Measurements from ENCODE around the gene NRG2. TPM values are rescaled to one million over a fixed set of nuclear protein-coding genes. Genes with fewer than 3 reads are reported as not detected.

Gene NRG2
- total RNA-seq, 1 experiment from 2014 or later: 1.8 TPM

DNA sequence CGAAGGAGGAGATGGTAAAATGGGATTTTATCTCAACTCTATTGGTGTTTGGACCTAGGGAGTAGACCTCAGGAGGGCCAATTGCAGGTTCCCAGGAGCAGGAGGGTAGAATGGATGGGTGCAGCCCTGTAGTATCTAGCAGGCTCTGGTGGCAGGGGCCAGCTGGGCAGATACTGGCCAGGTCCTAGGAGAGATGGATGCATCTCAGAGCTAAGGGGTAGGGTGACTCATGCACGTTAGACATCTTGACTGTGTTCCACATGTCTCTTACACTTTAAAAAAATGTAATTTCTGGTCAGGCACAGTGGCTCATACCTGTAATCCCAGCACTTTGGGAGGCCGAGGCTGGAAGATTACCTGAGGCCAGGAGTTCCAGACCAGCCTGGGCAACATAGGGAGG lies 225.1 kb downstream of the NRG2 start:
- no peaks in the 10 kb centered on the region for H3K9me2 ChIP-seq (replicated peaks; ENCODE audit: low read length)
- H3K27ac ChIP-seq (ENCODE audit: low read length): no peak overlapping the region
- H3K4me3 ChIP-seq (ENCODE audit: low read length): no peak overlapping the region
- intact Hi-C loops (cut with micrococcal nuclease): no loop called here
- H3F3A ChIP-seq (ENCODE audit: low read length, unreplicated experiment): no peaks in the 10 kb centered on the region
- peaks cover 26% of the 10 kb centered on the region for H3K27me3 ChIP-seq (ENCODE audit: low read length)
- H3K9ac ChIP-seq (ENCODE audit: low read length): no peak overlapping the region
- no TSS peak for BruUV-seq (replicated peaks)
- TF ChIP-seq EZH2phosphoT487 (IDR thresholded peaks at IDR 0.05; ENCODE audit: borderline replicate concordance, low read length): no peak
- TF ChIP-seq EZH2 (IDR thresholded peaks at IDR 0.05; ENCODE audit: low read length, unreplicated experiment): no peak
- POLR2A ChIA-PET (ENCODE audit: unreplicated experiment): no interaction called here
- H3K79me2 ChIP-seq (ENCODE audit: low read length): no peaks in the 10 kb centered on the region
- H3K4me2 ChIP-seq (ENCODE audit: low read length): no peak overlapping the region
- CTCF ChIA-PET: no interaction called here
- H4K20me1 ChIP-seq (ENCODE audit: low read length): no peaks in the 10 kb centered on the region
- DNase-seq (no peak), ATAC-seq (no peak)
- H3K4me1 ChIP-seq (ENCODE audit: insufficient read depth, low read length): no peaks in the 10 kb centered on the region
- H3K9me3 ChIP-seq (ENCODE audit: low read length): no peaks in the 10 kb centered on the region
- no peaks in the 10 kb centered on the region for H3K36me3 ChIP-seq (ENCODE audit: low read depth, low read length)
- no peak overlapping the region for H2AFZ ChIP-seq (ENCODE audit: low read length)

DNA sequence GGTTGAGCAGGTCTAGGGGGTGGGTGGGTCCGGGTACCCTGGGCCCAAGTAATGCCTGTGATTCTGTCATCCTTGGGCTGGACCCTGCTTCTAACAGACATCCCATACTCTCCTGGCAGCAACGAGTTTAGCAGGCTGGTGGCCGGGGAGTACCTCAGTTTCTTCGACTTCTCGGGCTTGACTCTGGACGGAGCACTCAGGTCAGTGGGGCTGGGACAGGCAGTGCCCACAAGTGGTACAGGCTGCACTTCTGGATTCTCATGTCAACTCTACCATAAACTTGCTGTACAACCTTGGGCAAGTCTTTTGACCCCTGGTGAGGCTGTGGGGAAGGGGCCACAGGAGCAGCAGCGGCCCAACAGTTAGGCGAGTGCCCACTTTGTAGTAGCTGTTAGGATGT lies 225.7 kb downstream of the NRG2 start:
- Histone ChIP-seq H3K9ac (ENCODE audit: low read length) (no peak overlapping the region), H3K27ac (ENCODE audit: low read length) (no peak overlapping the region), H3K4me1 (ENCODE audit: insufficient read depth, low read length) (no peaks in the 10 kb centered on the region), H3K4me3 (ENCODE audit: low read length) (no peak overlapping the region), H3K9me2 (replicated peaks; ENCODE audit: low read length) (no peaks in the 10 kb centered on the region), H3K27me3 (ENCODE audit: low read length) (peaks cover 29% of the 10 kb centered on the region), H3F3A (ENCODE audit: low read length, unreplicated experiment) (no peaks in the 10 kb centered on the region), H3K4me2 (ENCODE audit: low read length) (no peak overlapping the region), H3K79me2 (ENCODE audit: low read length) (no peaks in the 10 kb centered on the region), H3K36me3 (ENCODE audit: low read depth, low read length) (no peaks in the 10 kb centered on the region), H2AFZ (ENCODE audit: low read length) (no peak overlapping the region), H4K20me1 (ENCODE audit: low read length) (no peaks in the 10 kb centered on the region), H3K9me3 (ENCODE audit: low read length) (no peaks in the 10 kb centered on the region)
- no peak for ATAC-seq
- CTCF ChIA-PET: no interaction called here
- no peak for DNase-seq
- POLR2A ChIA-PET (ENCODE audit: unreplicated experiment): no interaction called here
- no TSS peak for BruUV-seq (replicated peaks)
- intact Hi-C loops (cut with micrococcal nuclease): no loop called here
- no peak for TF ChIP-seq EZH2phosphoT487 (IDR thresholded peaks at IDR 0.05; ENCODE audit: borderline replicate concordance, low read length)
- TF ChIP-seq, protein P1, sequence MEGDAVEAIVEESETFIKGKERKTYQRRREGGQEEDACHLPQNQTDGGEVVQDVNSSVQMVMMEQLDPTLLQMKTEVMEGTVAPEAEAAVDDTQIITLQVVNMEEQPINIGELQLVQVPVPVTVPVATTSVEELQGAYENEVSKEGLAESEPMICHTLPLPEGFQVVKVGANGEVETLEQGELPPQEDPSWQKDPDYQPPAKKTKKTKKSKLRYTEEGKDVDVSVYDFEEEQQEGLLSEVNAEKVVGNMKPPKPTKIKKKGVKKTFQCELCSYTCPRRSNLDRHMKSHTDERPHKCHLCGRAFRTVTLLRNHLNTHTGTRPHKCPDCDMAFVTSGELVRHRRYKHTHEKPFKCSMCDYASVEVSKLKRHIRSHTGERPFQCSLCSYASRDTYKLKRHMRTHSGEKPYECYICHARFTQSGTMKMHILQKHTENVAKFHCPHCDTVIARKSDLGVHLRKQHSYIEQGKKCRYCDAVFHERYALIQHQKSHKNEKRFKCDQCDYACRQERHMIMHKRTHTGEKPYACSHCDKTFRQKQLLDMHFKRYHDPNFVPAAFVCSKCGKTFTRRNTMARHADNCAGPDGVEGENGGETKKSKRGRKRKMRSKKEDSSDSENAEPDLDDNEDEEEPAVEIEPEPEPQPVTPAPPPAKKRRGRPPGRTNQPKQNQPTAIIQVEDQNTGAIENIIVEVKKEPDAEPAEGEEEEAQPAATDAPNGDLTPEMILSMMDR (conservative IDR thresholded peaks at IDR 0.05; ENCODE audit: low read depth, low read length): no peak
- no peak for TF ChIP-seq EZH2 (IDR thresholded peaks at IDR 0.05; ENCODE audit: low read length, unreplicated experiment)

DNA sequence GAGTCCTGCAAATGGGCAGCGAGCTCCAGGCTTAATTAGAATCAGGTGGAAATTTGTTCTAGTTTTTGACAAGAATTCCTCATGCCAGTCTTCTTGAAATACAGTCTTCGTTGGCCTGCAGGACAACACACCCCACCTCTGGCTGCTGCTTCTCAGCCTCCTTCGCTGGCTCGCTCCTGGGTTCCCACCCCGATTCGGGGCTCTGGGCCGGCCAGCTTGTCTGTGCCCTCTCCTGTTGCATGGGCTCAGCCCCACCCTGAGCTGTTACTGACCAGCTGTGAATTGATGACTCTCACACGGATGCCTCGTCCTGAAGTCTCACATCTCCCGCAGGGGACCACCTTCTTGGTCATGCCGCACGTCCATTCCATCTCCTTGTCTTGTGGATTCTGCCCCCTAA lies 226.5 kb downstream of the NRG2 start:
- H3K9ac ChIP-seq (ENCODE audit: low read length): no peak overlapping the region
- no peaks in the 10 kb centered on the region for H3K9me3 ChIP-seq (ENCODE audit: low read length)
- H3K27me3 ChIP-seq (ENCODE audit: low read length): peaks cover 35% of the 10 kb centered on the region
- ChIA-PET POLR2A (ENCODE audit: unreplicated experiment) (no interaction called here), CTCF (no interaction called here)
- no peak for TF ChIP-seq EZH2phosphoT487 (IDR thresholded peaks at IDR 0.05; ENCODE audit: borderline replicate concordance, low read length)
- no peaks in the 10 kb centered on the region for H3F3A ChIP-seq (ENCODE audit: low read length, unreplicated experiment)
- no peak overlapping the region for H2AFZ ChIP-seq (ENCODE audit: low read length)
- H3K9me2 ChIP-seq (replicated peaks; ENCODE audit: low read length): no peaks in the 10 kb centered on the region
- DNase-seq: no peak
- intact Hi-C loops (cut with micrococcal nuclease): no loop called here
- no peaks in the 10 kb centered on the region for H3K36me3 ChIP-seq (ENCODE audit: low read depth, low read length)
- no TSS peak for BruUV-seq (replicated peaks)
- no peaks in the 10 kb centered on the region for H3K4me1 ChIP-seq (ENCODE audit: insufficient read depth, low read length)
- ATAC-seq: no peak
- H3K27ac ChIP-seq (ENCODE audit: low read length): no peak overlapping the region
- H4K20me1 ChIP-seq (ENCODE audit: low read length): no peaks in the 10 kb centered on the region
- no peaks in the 10 kb centered on the region for H3K79me2 ChIP-seq (ENCODE audit: low read length)
- H3K4me2 ChIP-seq (ENCODE audit: low read length): no peak overlapping the region
- H3K4me3 ChIP-seq (ENCODE audit: low read length): no peak overlapping the region

DNA sequence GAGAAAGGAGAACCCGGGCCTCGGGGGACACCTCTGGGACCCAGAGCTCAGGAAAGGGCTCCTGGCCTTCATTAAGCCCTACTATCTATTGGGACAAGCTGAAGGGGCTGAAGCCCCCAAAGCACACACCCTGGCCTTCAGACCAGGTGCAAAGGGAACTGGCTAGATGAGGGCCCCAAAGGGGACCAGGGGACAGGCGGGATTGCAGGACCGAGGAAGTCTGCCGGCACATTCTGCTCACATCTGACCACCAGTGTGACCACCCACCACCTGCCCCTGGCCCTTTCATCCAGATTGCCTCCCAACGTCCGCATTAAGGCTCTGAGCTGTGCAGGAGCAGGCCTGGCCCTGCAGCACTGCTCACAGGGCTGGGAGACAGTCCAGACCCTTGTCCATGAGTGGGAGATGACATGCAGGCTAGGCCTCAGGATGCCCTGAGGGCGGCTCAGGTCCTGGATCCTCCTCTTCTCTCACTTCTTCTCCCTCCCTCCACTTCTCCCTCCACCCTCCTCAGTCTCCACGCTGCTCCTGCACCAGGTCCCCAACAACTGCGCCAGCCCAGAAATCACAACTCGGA lies 228.3 kb downstream of the NRG2 start:
- Histone ChIP-seq H3K79me2 (ENCODE audit: low read length) (no peaks in the 10 kb centered on the region), H3K4me1 (ENCODE audit: insufficient read depth, low read length) (no peaks in the 10 kb centered on the region), H3F3A (ENCODE audit: low read length, unreplicated experiment) (no peaks in the 10 kb centered on the region), H3K4me2 (ENCODE audit: low read length) (no peak overlapping the region), H3K9me3 (ENCODE audit: low read length) (no peaks in the 10 kb centered on the region), H3K4me3 (ENCODE audit: low read length) (no peak overlapping the region), H3K27ac (ENCODE audit: low read length) (no peak overlapping the region), H3K9ac (ENCODE audit: low read length) (no peak overlapping the region), H3K9me2 (replicated peaks; ENCODE audit: low read length) (no peaks in the 10 kb centered on the region), H3K36me3 (ENCODE audit: low read depth, low read length) (no peaks in the 10 kb centered on the region), H3K27me3 (ENCODE audit: low read length) (peaks cover 31% of the 10 kb centered on the region), H2AFZ (ENCODE audit: low read length) (no peak overlapping the region), H4K20me1 (ENCODE audit: low read length) (no peaks in the 10 kb centered on the region)
- TF ChIP-seq EZH2 (IDR thresholded peaks at IDR 0.05; ENCODE audit: low read length, unreplicated experiment) (no peak), EZH2phosphoT487 (IDR thresholded peaks at IDR 0.05; ENCODE audit: borderline replicate concordance, low read length) (no peak)
- TF ChIP-seq, protein P1 (conservative IDR thresholded peaks at IDR 0.05; ENCODE audit: low read depth, low read length): no peak
- intact Hi-C loops (cut with micrococcal nuclease): no loop called here
- BruUV-seq (replicated peaks): no TSS peak
- no peak for ATAC-seq
- DNase-seq: no peak
- ChIA-PET POLR2A (ENCODE audit: unreplicated experiment) (no interaction called here), CTCF (no interaction called here)

Data from PC-3 (cell line).